HepG2 (cell line): ENCODE measurements around the gene LCAT. TPM values are rescaled to one million over a fixed set of nuclear protein-coding genes. Genes with fewer than 3 reads are reported as not detected.

Source experiments
- ATAC-seq: fragments of 200-7000 bp; cut with Tn5 transposase; 3 replicates; pipeline ENCODE4 v1.9.1; 2020; ENCODE audit warnings: mild to moderate bottlenecking, moderate library complexity
- BruUV-seq: library from RNA; stranded (reverse); fragments of 400-500 nt; replicated peaks from 2 replicates; lab custom pipeline; 2021; lab: Mats Ljungman, UMichigan
- CTCF ChIA-PET: fragments of 300-600 bp; formaldehyde crosslinking; extraction: SDS; loops from one replicate; lab custom pipeline; 2021; ENCODE audit warnings: low total read pairs, inconsistent platforms, low intra/inter-chr PET ratio; lab: Yijun Ruan, JAX
- POLR2A ChIA-PET: fragments of 350-600 bp; sonication (Branson Sonifier 250); formaldehyde crosslinking; loops from one replicate; lab custom pipeline; 2020; ENCODE audit warnings: antibody characterized with exemption, inconsistent platforms; lab: Yijun Ruan, JAX
- DNase-seq: peaks from one replicate; pipeline ENCODE4 v3.0.0-alpha.2; 2015; ENCODE audit warnings: low spot score
- FAIRE-seq: peaks from 3 replicates; lab custom pipeline; 2011; peaks lifted over from hg19 to GRCh38; lab: Jason Lieb, UNC
- H2AFZ ChIP-seq: one replicate; pipeline ENCODE4 v1.6.1; 2011; ENCODE audit warnings: low read length, inconsistent platforms
- H3K27ac ChIP-seq: fragments of 300-600 bp; 3 replicates; pipeline ENCODE4 v1.8.0; 2011; ENCODE audit warnings: mixed run types, mild to moderate bottlenecking, mixed read lengths, low read length, inconsistent platforms; ENCODE audit not compliant: insufficient read depth; ENCODE audit errors: extremely low read length
- H3K27me3 ChIP-seq, 2 experiments: fragments of 200-600 bp in 1 of 2; 2 replicates in 1 of 2; 3 replicates in 1 of 2; pipeline versions ENCODE4 v1.6.0 to v1.8.0; 2011; ENCODE audit warnings: low read length in 2 of 2, mild to moderate bottlenecking in 2 of 2, moderate library complexity in 2 of 2, inconsistent platforms in 1 of 2; ENCODE audit not compliant: insufficient read depth in 2 of 2, control insufficient read depth in 1 of 2
- H3K36me3 ChIP-seq, 2 experiments: fragments of 200-600 bp in 1 of 2; replicated peaks in 1 of 2; 2 replicates in 1 of 2; 3 replicates in 1 of 2; pipeline versions ENCODE4 v1.5.1 to v1.8.0; 2011; ENCODE audit warnings: low read length in 2 of 2, inconsistent platforms in 1 of 2; ENCODE audit not compliant: insufficient read depth in 2 of 2, control insufficient read depth in 1 of 2
- H3K4me1 ChIP-seq: 2 replicates; pipeline ENCODE4 v1.5.1; 2012; ENCODE audit warnings: low read length, inconsistent platforms; ENCODE audit not compliant: insufficient read depth
- H3K4me2 ChIP-seq: 2 replicates; pipeline ENCODE4 v1.6.0; 2011; ENCODE audit warnings: low read depth, low read length, inconsistent platforms
- H3K4me3 ChIP-seq, 3 experiments: fragments of 200-600 bp in 1 of 3; sonication (generic), shearing (Covaris generic) in 1 of 3; replicated peaks in 1 of 3; 2 replicates each; pipeline ENCODE4 v1.5.1; 2011 to 2016; ENCODE audit warnings: low read length in 3 of 3, inconsistent platforms in 2 of 3, low read depth in 2 of 3, mild to moderate bottlenecking in 2 of 3, control low read depth in 1 of 3, mixed read lengths in 1 of 3; ENCODE audit not compliant: insufficient read depth in 1 of 3
- H3K79me2 ChIP-seq: one replicate; pipeline ENCODE4 v1.6.1; 2011; ENCODE audit warnings: low read length, inconsistent platforms; ENCODE audit not compliant: insufficient read depth
- H3K9ac ChIP-seq: 2 replicates; pipeline ENCODE4 v1.6.0; 2011; ENCODE audit warnings: mild to moderate bottlenecking, low read depth, low read length, inconsistent platforms; ENCODE audit not compliant: insufficient read depth
- H3K9me3 ChIP-seq: 2 replicates; pipeline ENCODE4 v1.5.1; 2012; ENCODE audit warnings: mild to moderate bottlenecking, low read length
- H4K20me1 ChIP-seq: 2 replicates; pipeline ENCODE4 v1.6.0; 2011; ENCODE audit warnings: inconsistent platforms, mild to moderate bottlenecking, low read length, moderate library complexity; ENCODE audit not compliant: insufficient read depth
- ATF1 ChIP-seq: IDR thresholded peaks from 2 replicates; pipeline ENCODE4 v1.6.1; 2016; ENCODE audit warnings: mild to moderate bottlenecking, control low read depth
- CAMTA2 ChIP-seq: sonication (generic); formaldehyde crosslinking; IDR thresholded peaks from 2 replicates; pipeline ENCODE4 v1.4.0; 2020; ENCODE audit warnings: mild to moderate bottlenecking, missing genetic modification reagents, borderline replicate concordance
- FOXK1 ChIP-seq: sonication (generic); formaldehyde crosslinking; IDR thresholded peaks from 2 replicates; pipeline ENCODE4 v1.4.0; 2020; ENCODE audit warnings: low read depth, missing genetic modification reagents, borderline replicate concordance
- KDM2A ChIP-seq: sonication (generic); formaldehyde crosslinking; IDR thresholded peaks from 2 replicates; pipeline ENCODE4 v1.4.0; 2020; ENCODE audit warnings: low read depth, missing genetic modification reagents, borderline replicate concordance
- KDM5A ChIP-seq: fragments of 200-600 bp; sonication (generic); IDR thresholded peaks from 2 replicates; pipeline ENCODE4 v1.7.0; 2018; ENCODE audit warnings: antibody characterized with exemption, mild to moderate bottlenecking, low read length, borderline replicate concordance
- MIER2 ChIP-seq: IDR thresholded peaks from 2 replicates; pipeline ENCODE4 v1.6.1; 2016; ENCODE audit warnings: missing biosample characterization, missing genetic modification reagents
- MTA1 ChIP-seq: sonication (generic); formaldehyde crosslinking; IDR thresholded peaks from 2 replicates; pipeline ENCODE4 v1.4.0; 2020; ENCODE audit warnings: missing genetic modification reagents, mild to moderate bottlenecking, borderline replicate concordance
- POLR2AphosphoS5 ChIP-seq: IDR thresholded peaks from 2 replicates; pipeline ENCODE4 v1.6.1; 2012; ENCODE audit warnings: low read depth, low read length
- TOPORS ChIP-seq: sonication (generic); formaldehyde crosslinking; IDR thresholded peaks from 2 replicates; pipeline ENCODE4 v1.8.0; 2023; ENCODE audit warnings: mild to moderate bottlenecking, missing genetic modification reagents
- YEATS2 ChIP-seq: sonication (generic); formaldehyde crosslinking; IDR thresholded peaks from 2 replicates; pipeline ENCODE4 v1.4.0; 2020; ENCODE audit warnings: missing genetic modification reagents, borderline replicate concordance
- ZBTB38 ChIP-seq: sonication (generic); formaldehyde crosslinking; IDR thresholded peaks from 2 replicates; pipeline ENCODE4 v1.5.1; 2020; ENCODE audit warnings: mild to moderate bottlenecking, missing genetic modification reagents
- ZNF547 ChIP-seq: sonication (generic); formaldehyde crosslinking; IDR thresholded peaks from 2 replicates; pipeline ENCODE4 v1.5.1; 2020; ENCODE audit warnings: mild to moderate bottlenecking, missing genetic modification reagents
- ZNF572 ChIP-seq: sonication (generic); formaldehyde crosslinking; IDR thresholded peaks from 2 replicates; pipeline ENCODE4 v1.5.1; 2020; ENCODE audit warnings: mild to moderate bottlenecking, missing genetic modification reagents
- ZNF737 ChIP-seq: sonication (generic); formaldehyde crosslinking; IDR thresholded peaks from 2 replicates; pipeline ENCODE4 v1.5.0; 2020; ENCODE audit warnings: missing genetic modification reagents, mild to moderate bottlenecking, borderline replicate concordance
- ZNF782 ChIP-seq: sonication (generic); formaldehyde crosslinking; IDR thresholded peaks from 2 replicates; pipeline ENCODE4 v1.4.0; 2020; ENCODE audit warnings: missing genetic modification reagents, mild to moderate bottlenecking, borderline replicate concordance
- WGBS: methylation state at CpG from one replicate; pipeline ENCODE4 v1.1.6; 2017; ENCODE audit warnings: low lambda C conversion rate; 5-methylcytosine and 5-hydroxymethylcytosine counted together
- in situ Hi-C: cut with HindIII; loops from 2 replicates; pipeline ENCODE4 v1.10.0; 2017; ENCODE audit warnings: low pct_unique_long_range_greater_than_20kb; ENCODE audit not compliant: extremely low pct_ligation_motif_present
- intact Hi-C: fragments of 100-400 bp; cut with micrococcal nuclease; formaldehyde crosslinking; loops from one replicate; pipeline ENCODE4 v1.10.0; 2022; ENCODE audit not compliant: unreplicated experiment
- polyA plus RNA-seq, 8 experiments: library from polyadenylated mRNA; depleted of rRNA in 3 of 8; stranded (reverse) in 7 of 8; unstranded in 1 of 8; fragments of >200 nt; fragmentation: Illumina TruSeq in 4 of 8; extraction: Trizol in 4 of 8; gene quantifications; 2 replicates each; pipeline versions ENCODE4 v1.2.1 to v1.2.3, GENCODE V29; 2011 to 2016; ENCODE audit warnings: low read depth in 4 of 8, missing spikeins in 1 of 8, mixed read lengths in 1 of 8; ENCODE audit not compliant: insufficient read depth in 1 of 8
- total RNA-seq, 5 experiments: library from RNA; depleted of rRNA; stranded (reverse); fragments of >200 nt; fragmentation: Illumina TruSeq; extraction: Trizol; gene quantifications; 2 replicates each; pipeline ENCODE4 v1.2.3, GENCODE V29; 2016; ENCODE audit warnings: low read depth in 1 of 5
- TF ChIP-seq, protein P1 (sequence below), 2 experiments: sonication (generic) in 1 of 2; formaldehyde crosslinking in 1 of 2; IDR thresholded peaks; 2 replicates each; pipeline versions ENCODE4 v1.5.1 to v1.6.1; 2011 to 2020; ENCODE audit warnings: borderline replicate concordance in 1 of 2, low read depth in 1 of 2, low read length in 1 of 2, mild to moderate bottlenecking in 1 of 2, missing genetic modification reagents in 1 of 2, moderate library complexity in 1 of 2
- TF ChIP-seq, protein P2 (sequence below): sonication (generic); formaldehyde crosslinking; IDR thresholded peaks from 2 replicates; pipeline ENCODE4 v1.4.0; 2020; ENCODE audit warnings: mild to moderate bottlenecking, missing genetic modification reagents

The LCAT gene
- total and polyA plus RNA-seq, 2 of the 13 experiments (the other 11 are each of a cell fraction or from before 2014, with no cell fraction given), result 36.1 to 38.9 TPM

DNA sequence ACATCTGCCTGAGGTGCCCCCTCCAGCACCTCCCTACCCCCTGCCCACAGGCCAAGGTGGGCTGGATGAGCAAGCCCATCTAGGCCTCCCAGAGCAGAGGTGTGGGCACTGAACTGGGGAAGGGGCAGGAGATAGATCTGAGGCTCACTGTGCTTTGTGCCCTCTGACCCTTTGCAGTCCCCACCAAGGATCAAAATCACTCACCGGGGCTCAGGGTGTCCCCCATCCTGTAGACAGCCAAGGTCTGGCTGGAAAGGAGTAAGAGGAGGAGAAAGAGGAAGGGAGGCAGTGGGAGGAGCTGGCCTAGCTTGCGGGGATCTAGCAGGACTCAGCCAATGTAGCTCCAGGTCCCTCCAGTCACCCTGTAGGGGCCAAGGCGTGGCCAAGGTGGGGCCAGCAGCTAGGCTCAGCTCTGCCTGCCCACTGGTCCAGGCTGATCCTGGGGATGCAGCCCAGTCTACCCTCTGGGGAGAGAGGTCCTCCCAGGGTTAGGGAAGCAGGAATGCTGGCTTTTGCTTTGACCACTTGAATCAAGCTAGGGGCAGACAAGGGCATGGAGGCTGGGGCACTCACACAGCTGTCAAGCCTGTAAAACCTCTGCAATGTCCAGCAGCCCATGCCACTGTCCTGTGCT lies 22.7 kb upstream of the LCAT start:
- WGBS, result 6% methylated on average over 3 of the region's 3 CpGs
- ChIA-PET CTCF (no interaction called here), POLR2A (interaction anchor here (0.5 to 12.9 kb wide), 21 partner anchors 9 to 405 kb away, joined by 3 to 226 read pairs (median 6); partner anchors contain the start of genes CTCF, CTRL, DDX28 and DPEP2)
- Histone ChIP-seq H3K36me3 (peaks cover 14 to 19% of the 10 kb centered on the region in 2 experiments), H3K27ac (peak overlapping the region; percentile 75), H3K4me2 (peak overlapping the region; percentile 92), H2AFZ (no peak overlapping the region), H3K9ac (peak overlapping the region; percentile 97), H3K79me2 (peaks cover 68% of the 10 kb centered on the region), H3K4me3 (peak overlapping the region; percentile 89 to 91 (median 90)), H3K9me3 (no peaks in the 10 kb centered on the region), H4K20me1 (peaks cover 16% of the 10 kb centered on the region), H3K27me3 (no peaks in the 10 kb centered on the region; a peak in 1 of 5 replicates), H3K4me1 (peaks cover 62% of the 10 kb centered on the region)
- ATAC-seq (peak; percentile 67), FAIRE-seq (peak; percentile 89), DNase-seq (peak; percentile 65)
- intact Hi-C loops (no loop called here), in situ Hi-C loops (no loop called here)
- BruUV-seq, result no TSS peak
- TF ChIP-seq ATF1 (CRISPR knock-in tag) (no peak), YEATS2 (no peak), ZNF547 (CRISPR knock-in tag) (no peak), MIER2 (CRISPR knock-in tag) (no peak), CAMTA2 (CRISPR knock-in tag) (no peak), ZNF737 (CRISPR knock-in tag) (no peak), ZNF782 (no peak), ZNF572 (CRISPR knock-in tag) (no peak), FOXK1 (CRISPR knock-in tag) (no peak), KDM2A (CRISPR knock-in tag) (no peak), KDM5A (no peak), ZBTB38 (CRISPR knock-in tag) (peak; percentile 18; the same call in 1 of the 2 replicates), POLR2AphosphoS5 (peak; percentile 40), TOPORS (CRISPR knock-in tag) (no peak), MTA1 (CRISPR knock-in tag) (no peak)
- TF ChIP-seq, protein P1, sequence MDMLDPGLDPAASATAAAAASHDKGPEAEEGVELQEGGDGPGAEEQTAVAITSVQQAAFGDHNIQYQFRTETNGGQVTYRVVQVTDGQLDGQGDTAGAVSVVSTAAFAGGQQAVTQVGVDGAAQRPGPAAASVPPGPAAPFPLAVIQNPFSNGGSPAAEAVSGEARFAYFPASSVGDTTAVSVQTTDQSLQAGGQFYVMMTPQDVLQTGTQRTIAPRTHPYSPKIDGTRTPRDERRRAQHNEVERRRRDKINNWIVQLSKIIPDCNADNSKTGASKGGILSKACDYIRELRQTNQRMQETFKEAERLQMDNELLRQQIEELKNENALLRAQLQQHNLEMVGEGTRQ (IDR thresholded peaks at IDR 0.05; ENCODE audit: low read depth, low read length), result no peak
- TF ChIP-seq, protein P1 (CRISPR knock-in tag; IDR thresholded peaks at IDR 0.05; ENCODE audit: borderline replicate concordance), result no peak
- TF ChIP-seq, protein P2, sequence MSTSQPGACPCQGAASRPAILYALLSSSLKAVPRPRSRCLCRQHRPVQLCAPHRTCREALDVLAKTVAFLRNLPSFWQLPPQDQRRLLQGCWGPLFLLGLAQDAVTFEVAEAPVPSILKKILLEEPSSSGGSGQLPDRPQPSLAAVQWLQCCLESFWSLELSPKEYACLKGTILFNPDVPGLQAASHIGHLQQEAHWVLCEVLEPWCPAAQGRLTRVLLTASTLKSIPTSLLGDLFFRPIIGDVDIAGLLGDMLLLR, result no peak
